OCI-LY7 (cell line): ENCODE data around the gene LPP. TPM values are rescaled to one million over a fixed set of nuclear protein-coding genes. Genes with fewer than 3 reads are reported as not detected.

Experiments used
- BruUV-seq: library from RNA; stranded (reverse); fragments of 400-500 nt; replicated peaks from 2 replicates; lab custom pipeline; 2021; lab: Mats Ljungman, UMichigan
- CTCF ChIA-PET: fragments of 300-600 bp; sonication (Branson Sonifier 250); formaldehyde crosslinking; loops from one replicate; lab custom pipeline; 2022; ENCODE audit warnings: antibody characterized with exemption; ENCODE audit not compliant: unreplicated experiment; lab: Charles Lee
- POLR2A ChIA-PET: fragments of 300-600 bp; sonication (Branson Sonifier 250); formaldehyde crosslinking; loops from one replicate; lab custom pipeline; 2022; ENCODE audit warnings: antibody characterized with exemption; lab: Charles Lee
- DNase-seq: peaks from one replicate; pipeline ENCODE4 v3.0.0-alpha.2; 2015; ENCODE audit warnings: low spot score
- H2AFZ ChIP-seq: fragments of 200-600 bp; sonication (generic), shearing (Covaris generic); 2 replicates; pipeline ENCODE4 v1.6.1; 2014; ENCODE audit warnings: mild to moderate bottlenecking, antibody characterized with exemption, low read length, moderate library complexity
- H3K27ac ChIP-seq: fragments of 200-600 bp; sonication (generic); 2 replicates; pipeline ENCODE4 v1.5.1; 2014; ENCODE audit warnings: mixed run types, low read depth, mild to moderate bottlenecking, moderate library complexity, low read length, inconsistent platforms; ENCODE audit not compliant: poor library complexity, severe bottlenecking
- H3K36me3 ChIP-seq: fragments of 200-600 bp; sonication (generic); 2 replicates; pipeline ENCODE4 v1.6.1; 2014; ENCODE audit warnings: mild to moderate bottlenecking, antibody characterized with exemption, low read length, moderate library complexity, mixed read lengths; ENCODE audit not compliant: insufficient read depth
- H3K4me1 ChIP-seq: fragments of 200-600 bp; sonication (generic); 2 replicates; pipeline ENCODE4 v1.5.1; 2014; ENCODE audit warnings: mild to moderate bottlenecking, low read length; ENCODE audit not compliant: insufficient read depth, poor library complexity, severe bottlenecking
- H3K4me2 ChIP-seq: fragments of 200-600 bp; sonication (generic); 2 replicates; pipeline ENCODE4 v1.6.1; 2014; ENCODE audit warnings: mild to moderate bottlenecking, low read length
- H3K4me3 ChIP-seq: fragments of 200-600 bp; sonication (generic); 2 replicates; pipeline ENCODE4 v1.5.1; 2014; ENCODE audit warnings: mild to moderate bottlenecking, low read depth, low read length; ENCODE audit not compliant: poor library complexity, severe bottlenecking
- H3K79me2 ChIP-seq: fragments of 200-600 bp; sonication (generic); 2 replicates; pipeline ENCODE4 v1.6.1; 2016; ENCODE audit warnings: low read depth, mild to moderate bottlenecking, low read length, moderate library complexity, mixed read lengths; ENCODE audit not compliant: insufficient read depth
- H3K9me2 ChIP-seq: fragments of 200-600 bp; sonication (generic); 2 replicates; pipeline ENCODE4 v1.6.1; 2016; ENCODE audit warnings: mild to moderate bottlenecking, low read length, mixed read lengths; ENCODE audit not compliant: insufficient read depth
- H3K9me3 ChIP-seq: fragments of 200-600 bp; sonication (generic); 2 replicates; pipeline ENCODE4 v1.6.1; 2014; ENCODE audit warnings: mild to moderate bottlenecking, mixed run types, low read length, mixed read lengths
- H4K20me1 ChIP-seq: fragments of 200-600 bp; sonication (generic); 2 replicates; pipeline ENCODE4 v1.6.1; 2014; ENCODE audit warnings: mild to moderate bottlenecking, antibody characterized with exemption, low read length, moderate library complexity, mixed read lengths; ENCODE audit not compliant: insufficient read depth
- EZH2phosphoT487 ChIP-seq: fragments of 200-600 bp; sonication (generic); IDR thresholded peaks from 2 replicates; pipeline ENCODE4 v1.6.1; 2018; ENCODE audit warnings: low read depth, borderline replicate concordance, mild to moderate bottlenecking, mixed run types, antibody characterized with exemption, low read length, moderate library complexity, mixed read lengths
- intact Hi-C: fragments of 100-400 bp; cut with micrococcal nuclease; formaldehyde crosslinking; loops from one replicate; pipeline ENCODE4 v1.10.0; 2022; ENCODE audit not compliant: unreplicated experiment
- total RNA-seq, 2 experiments: library from RNA; depleted of rRNA in 1 of 2; stranded (reverse); fragments of >200 nt in 1 of 2; shearing (Covaris generic) in 1 of 2; gene quantifications; 2 replicates each; pipeline ENCODE4 v1.2.3, GENCODE V29; 2014 to 2022
- TF ChIP-seq, protein P1 (sequence below): fragments of 200-600 bp; sonication (generic); conservative IDR thresholded peaks from 2 replicates; pipeline ENCODE4 v1.5.1; 2014; ENCODE audit warnings: mild to moderate bottlenecking, antibody characterized with exemption, low read length, moderate library complexity, mixed read lengths

LPP gene
- total RNA-seq, 2 experiments from 2014 or later, result 10.9 to 119 TPM

DNA sequence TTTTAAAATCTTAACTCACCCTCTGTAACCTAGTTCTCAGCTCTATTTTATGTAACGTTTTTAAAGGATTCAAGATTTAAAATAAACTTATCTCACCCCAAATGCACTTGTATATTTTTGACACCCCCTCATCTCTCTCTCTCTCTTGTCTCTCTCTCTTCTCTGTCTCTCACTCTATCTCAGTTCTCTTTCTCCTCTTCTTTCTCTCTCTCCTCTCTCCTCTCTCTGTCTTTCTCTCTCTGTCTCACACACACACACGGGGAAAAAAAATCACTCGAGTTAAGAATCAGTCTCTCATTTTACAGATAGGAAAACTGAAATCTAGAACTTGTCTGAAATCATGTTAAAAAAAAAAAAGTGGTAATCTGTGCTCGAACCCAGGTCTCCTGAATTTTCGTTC lies 108.5 kb downstream of the LPP start:
- Histone ChIP-seq H3K4me1 (peaks cover 6% of the 10 kb centered on the region), H3K9me3 (no peaks in the 10 kb centered on the region), H3K27ac (no peak overlapping the region), H3K9me2 (no peaks in the 10 kb centered on the region), H3K36me3 (peaks cover 5% of the 10 kb centered on the region; the same call in 1 of the 2 replicates), H2AFZ (no peak overlapping the region), H4K20me1 (no peaks in the 10 kb centered on the region), H3K4me2 (no peak overlapping the region), H3K4me3 (no peak overlapping the region), H3K79me2 (no peaks in the 10 kb centered on the region)
- BruUV-seq, result no TSS peak
- no peak for DNase-seq
- ChIA-PET CTCF (interaction anchor here (0.5 kb wide), 1 partner anchor 15 kb away, joined by 3 read pairs; no protein-coding TSS in a partner anchor), POLR2A (interaction anchor here (0.5 to 1.6 kb wide), 4 partner anchors 9 to 340 kb away, joined by 3 to 7 read pairs (median 5); no protein-coding TSS in a partner anchor)
- intact Hi-C loops, result no loop called here
- TF ChIP-seq EZH2phosphoT487, result no peak
- TF ChIP-seq, protein P1, sequence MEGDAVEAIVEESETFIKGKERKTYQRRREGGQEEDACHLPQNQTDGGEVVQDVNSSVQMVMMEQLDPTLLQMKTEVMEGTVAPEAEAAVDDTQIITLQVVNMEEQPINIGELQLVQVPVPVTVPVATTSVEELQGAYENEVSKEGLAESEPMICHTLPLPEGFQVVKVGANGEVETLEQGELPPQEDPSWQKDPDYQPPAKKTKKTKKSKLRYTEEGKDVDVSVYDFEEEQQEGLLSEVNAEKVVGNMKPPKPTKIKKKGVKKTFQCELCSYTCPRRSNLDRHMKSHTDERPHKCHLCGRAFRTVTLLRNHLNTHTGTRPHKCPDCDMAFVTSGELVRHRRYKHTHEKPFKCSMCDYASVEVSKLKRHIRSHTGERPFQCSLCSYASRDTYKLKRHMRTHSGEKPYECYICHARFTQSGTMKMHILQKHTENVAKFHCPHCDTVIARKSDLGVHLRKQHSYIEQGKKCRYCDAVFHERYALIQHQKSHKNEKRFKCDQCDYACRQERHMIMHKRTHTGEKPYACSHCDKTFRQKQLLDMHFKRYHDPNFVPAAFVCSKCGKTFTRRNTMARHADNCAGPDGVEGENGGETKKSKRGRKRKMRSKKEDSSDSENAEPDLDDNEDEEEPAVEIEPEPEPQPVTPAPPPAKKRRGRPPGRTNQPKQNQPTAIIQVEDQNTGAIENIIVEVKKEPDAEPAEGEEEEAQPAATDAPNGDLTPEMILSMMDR, result no peak

DNA sequence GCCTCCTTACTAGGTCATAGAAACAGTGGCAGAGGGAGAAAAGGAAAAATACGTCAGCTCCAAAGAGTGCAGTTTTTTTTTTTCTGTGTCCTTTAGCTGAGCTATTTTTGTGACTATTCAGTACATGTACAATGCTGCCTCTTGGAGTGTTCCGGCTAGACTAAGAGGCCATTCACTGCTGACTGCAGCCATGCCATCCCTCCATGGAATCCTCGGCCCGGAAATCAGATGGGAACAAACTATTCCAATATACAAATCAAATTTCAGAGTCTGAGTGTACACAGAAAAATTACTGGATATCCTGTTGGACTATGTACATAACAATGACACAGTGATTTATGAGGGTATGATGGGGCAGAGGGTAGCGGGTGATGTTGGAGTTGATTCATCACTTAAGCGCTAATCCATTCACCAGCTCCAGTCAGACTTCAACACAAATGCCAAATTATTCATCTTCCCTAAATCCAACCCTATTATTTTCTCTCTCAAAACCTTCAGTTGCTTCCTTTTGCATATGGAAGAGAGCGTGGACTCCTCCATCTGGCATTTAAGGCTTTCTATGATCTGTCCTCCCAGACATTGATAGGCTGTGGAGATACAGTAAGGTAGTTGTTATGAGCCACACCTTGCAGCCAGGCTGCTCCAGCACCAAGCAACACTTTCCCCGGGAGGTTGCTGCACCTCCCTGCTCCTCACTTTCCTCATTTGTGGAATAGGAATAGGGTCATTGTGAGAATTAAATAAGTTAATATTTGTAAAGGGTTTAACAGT lies 109.1 kb downstream of the LPP start:
- Histone ChIP-seq H3K4me2 (no peak overlapping the region), H3K27ac (no peak overlapping the region), H3K79me2 (no peaks in the 10 kb centered on the region), H3K4me1 (peaks cover 2% of the 10 kb centered on the region), H3K36me3 (peaks cover 5% of the 10 kb centered on the region; the same call in 1 of the 2 replicates), H3K9me3 (no peaks in the 10 kb centered on the region), H3K9me2 (no peaks in the 10 kb centered on the region), H4K20me1 (no peaks in the 10 kb centered on the region), H3K4me3 (no peak overlapping the region), H2AFZ (no peak overlapping the region)
- BruUV-seq, result no TSS peak
- POLR2A ChIA-PET, result interaction anchor here (0.5 to 3.2 kb wide), 5 partner anchors 8 to 339 kb away, joined by 3 to 22 read pairs (median 6); no protein-coding TSS in a partner anchor
- intact Hi-C loops, result no loop called here
- TF ChIP-seq EZH2phosphoT487, result no peak
- TF ChIP-seq, protein P1, result no peak
- no peak for DNase-seq
- CTCF ChIA-PET, result interaction anchor here (0.5 kb wide), 1 partner anchor 16 kb away, joined by 3 read pairs; no protein-coding TSS in a partner anchor
